Skeletal muscle satellite cell (primary cell): Measurements from ENCODE around the gene SNX21.
"Not testable (repeated sequence)": the region's sequence is repeated elsewhere in the genome, so short reads cannot be mapped to it uniquely, and the experiment has no call there.

Experiments
- H3K27me3 ChIP-seq: 2 replicates; pipeline ENCODE4 v1.7.0; 2013; ENCODE audit warnings: low read length; ENCODE audit not compliant: control insufficient read depth, insufficient read depth
- H3K36me3 ChIP-seq: 2 replicates; pipeline ENCODE4 v1.7.0; 2013; ENCODE audit warnings: mild to moderate bottlenecking, control low read depth, low read length; ENCODE audit not compliant: insufficient read depth
- H3K4me1 ChIP-seq: 2 replicates; pipeline ENCODE4 v1.7.0; 2013; ENCODE audit warnings: low read length; ENCODE audit not compliant: control insufficient read depth, insufficient read depth
- H3K4me2 ChIP-seq: 2 replicates; pipeline ENCODE4 v1.7.0; 2013; ENCODE audit warnings: mild to moderate bottlenecking, low read length
- H3K4me3 ChIP-seq: 2 replicates; pipeline ENCODE4 v1.7.0; 2013; ENCODE audit warnings: low read length
- H3K9ac ChIP-seq: 2 replicates; pipeline ENCODE4 v1.7.0; 2013; ENCODE audit warnings: mild to moderate bottlenecking, low read depth, low read length, moderate library complexity
- H3K9me3 ChIP-seq: replicated peaks from 2 replicates; pipeline ENCODE4 v1.7.0; 2013; ENCODE audit warnings: mild to moderate bottlenecking, control low read depth, low read length

Gene SNX21

GRCh38 chr20:45826381-45827019 is 7.1 kb upstream of the SNX21 start:
- Histone ChIP-seq H3K36me3 (no peaks in the 10 kb centered on the region), H3K27me3 (no peaks in the 10 kb centered on the region), H3K9me3 (no peaks in the 10 kb centered on the region), H3K4me2 (peak overlapping the region; percentile 24), H3K9ac (peak overlapping the region; percentile 46), H3K4me1 (peaks cover 43% of the 10 kb centered on the region), H3K4me3 (no peak overlapping the region)

GRCh38 chr20:45827030-45827652 is 6.5 kb upstream of the SNX21 start, which contains the start of gene TNNC2:
Gene TNNC2, minus strand, starts transcription at chr20:45827312. Its CDS starts 64 bp downstream, at chr20:45827248.
- Histone ChIP-seq H3K9ac (peak within 1 kb of the TSS; percentile 46), H3K36me3 (no peaks in the 10 kb centered on the region), H3K4me2 (peak within 1 kb of the TSS; percentile 24), H3K27me3 (no peaks in the 10 kb centered on the region), H3K4me1 (peaks cover 43% of the 10 kb centered on the region), H3K9me3 (no peaks in the 10 kb centered on the region), H3K4me3 (no peak within 1 kb of the TSS)

DNA sequence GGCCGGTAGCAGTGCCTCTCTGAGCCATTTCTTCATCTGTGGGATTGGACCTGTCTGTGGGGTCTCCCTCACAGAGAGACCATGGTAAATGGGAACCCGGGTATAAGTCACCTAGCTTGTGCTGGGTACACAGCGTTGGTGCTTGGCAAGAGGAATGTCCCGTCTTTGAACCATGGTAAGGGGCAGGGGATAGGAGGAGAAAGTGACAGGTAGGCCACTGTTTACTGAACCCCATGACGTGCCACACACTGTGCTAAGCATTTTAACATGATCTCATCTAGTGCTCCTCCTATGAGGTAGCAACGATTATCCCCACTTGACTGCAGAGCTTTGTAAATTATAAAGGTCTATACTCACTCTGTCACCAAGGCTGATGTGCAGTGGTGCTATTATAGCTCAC is 5.9 kb upstream of the SNX21 start:
- no peak overlapping the region for H3K4me2 ChIP-seq
- H3K9ac ChIP-seq = no peak overlapping the region
- peaks cover 42% of the 10 kb centered on the region for H3K4me1 ChIP-seq
- no peak overlapping the region for H3K4me3 ChIP-seq
- no peaks in the 10 kb centered on the region for H3K36me3 ChIP-seq
- no peaks in the 10 kb centered on the region for H3K9me3 ChIP-seq
- H3K27me3 ChIP-seq = no peaks in the 10 kb centered on the region

DNA sequence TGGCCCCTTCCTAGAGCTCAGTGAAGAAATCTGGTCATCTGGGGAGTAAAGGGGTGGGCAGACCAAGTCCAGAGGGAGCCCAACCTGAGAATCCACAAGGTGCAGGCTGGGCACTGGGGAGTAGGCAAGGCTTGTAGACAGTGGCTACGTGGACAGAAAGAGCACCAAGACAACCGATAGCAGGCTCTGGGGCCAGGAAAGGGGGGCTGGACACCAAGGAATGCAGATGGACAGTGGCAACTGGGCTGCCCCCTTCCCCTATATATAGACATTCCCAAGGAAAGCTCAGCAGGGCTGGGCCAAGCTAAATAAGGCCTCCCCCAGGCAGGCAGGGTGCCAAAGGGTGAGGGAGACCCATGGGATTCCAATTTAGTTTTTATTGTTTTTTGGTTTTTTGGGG is 5.0 kb upstream of the SNX21 start:
- no peak overlapping the region for H3K4me3 ChIP-seq
- H3K27me3 ChIP-seq = no peaks in the 10 kb centered on the region
- H3K9ac ChIP-seq = peak overlapping the region; percentile 54
- peak overlapping the region; percentile 11 for H3K4me2 ChIP-seq
- no peaks in the 10 kb centered on the region for H3K9me3 ChIP-seq
- H3K36me3 ChIP-seq = no peaks in the 10 kb centered on the region
- H3K4me1 ChIP-seq = peaks cover 44% of the 10 kb centered on the region

DNA sequence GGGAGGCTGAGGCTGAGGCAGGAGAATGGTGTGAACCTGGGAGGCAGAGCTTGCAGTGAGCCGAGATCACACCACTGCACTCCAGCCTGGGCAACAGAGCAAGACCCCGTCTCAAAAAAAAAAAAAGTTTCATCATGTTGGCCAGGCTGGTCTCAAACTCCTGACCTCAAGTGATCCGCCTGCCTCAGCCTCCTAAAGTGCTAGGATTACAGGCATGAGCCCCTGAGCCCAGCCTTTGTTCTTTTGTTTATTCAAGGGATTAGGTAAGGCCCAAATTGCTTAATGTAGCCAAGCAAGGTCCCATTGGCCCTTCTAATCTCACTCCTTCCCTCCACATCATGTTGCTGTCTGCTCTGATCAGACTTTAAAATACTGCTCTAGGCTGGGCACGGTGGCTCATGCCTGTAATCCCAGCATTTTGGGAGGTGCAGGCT is 3.9 kb upstream of the SNX21 start:
- peaks cover 40% of the 10 kb centered on the region for H3K4me1 ChIP-seq
- H3K9ac ChIP-seq, H3K4me3 ChIP-seq, H3K36me3 ChIP-seq, H3K4me2 ChIP-seq, H3K9me3 ChIP-seq, H3K27me3 ChIP-seq: not testable (repeated sequence)

- H3K9ac ChIP-seq = peak overlapping the region; percentile 90
- H3K4me3 ChIP-seq = no peak overlapping the region
- no peaks in the 10 kb centered on the region for H3K9me3 ChIP-seq
- H3K36me3 ChIP-seq = peaks cover 3% of the 10 kb centered on the region
- peak overlapping the region; percentile 96 for H3K4me2 ChIP-seq
- peaks cover 40% of the 10 kb centered on the region for H3K4me1 ChIP-seq
- no peaks in the 10 kb centered on the region for H3K27me3 ChIP-seq
Observed at GRCh38 chr20:45832619-45833018, 980 bp upstream of the SNX21 start.

- H3K27me3 ChIP-seq = no peaks in the 10 kb centered on the region
- H3K4me2 ChIP-seq = peak overlapping the region; percentile 96
- peak overlapping the region; percentile 83 for H3K4me3 ChIP-seq
Observed at GRCh38 chr20:45833883-45834796, 541 bp downstream of the SNX21 start.

GRCh38 chr20:45834797-45835161 is 1.2 kb downstream of the SNX21 start:
- Histone ChIP-seq H3K4me3 (peak overlapping the region; percentile 83), H3K4me2 (peak overlapping the region; percentile 96), H3K27me3 (no peaks in the 10 kb centered on the region), H3K9me3 (no peaks in the 10 kb centered on the region), H3K36me3 (peaks cover 4% of the 10 kb centered on the region), H3K4me1 (peaks cover 32% of the 10 kb centered on the region), H3K9ac (peak overlapping the region; percentile 90)

More at GRCh38 chr20:45833883-45834796, 541 bp downstream of the SNX21 start:
- Histone ChIP-seq H3K9ac (peak overlapping the region; percentile 90), H3K4me1 (peaks cover 32% of the 10 kb centered on the region), H3K36me3 (peaks cover 3% of the 10 kb centered on the region), H3K9me3 (no peaks in the 10 kb centered on the region)

GRCh38 chr20:45835329-45835765 is 1.7 kb downstream of the SNX21 start:
- Histone ChIP-seq H3K27me3 (no peaks in the 10 kb centered on the region), H3K9ac (peak overlapping the region; percentile 90), H3K9me3 (no peaks in the 10 kb centered on the region), H3K4me2 (peak overlapping the region; percentile 96), H3K4me3 (peak overlapping the region; percentile 83), H3K4me1 (peaks cover 32% of the 10 kb centered on the region), H3K36me3 (peaks cover 7% of the 10 kb centered on the region)

DNA sequence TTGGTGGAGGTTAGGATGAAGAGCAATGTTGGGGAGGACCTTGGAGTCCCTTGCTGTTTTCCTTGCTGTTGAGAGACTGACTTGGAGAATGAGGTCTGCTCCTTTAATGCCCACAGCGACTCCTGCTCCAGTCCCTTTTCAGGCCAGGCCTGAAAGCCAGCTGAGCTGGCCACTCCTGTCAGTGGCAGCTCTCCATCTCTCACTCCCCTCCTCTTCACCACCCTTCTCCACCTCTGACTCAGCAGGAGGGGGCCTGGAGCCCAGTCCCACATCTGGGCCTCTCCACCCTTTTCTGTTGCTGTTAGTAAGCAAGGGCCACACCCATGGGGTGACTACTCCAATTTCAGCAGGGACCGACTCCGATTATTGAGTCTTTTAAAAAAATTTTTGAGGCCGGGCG is 2.2 kb downstream of the SNX21 start:
- Histone ChIP-seq H3K9me3 (no peaks in the 10 kb centered on the region), H3K9ac (peak overlapping the region; percentile 90), H3K36me3 (peaks cover 10% of the 10 kb centered on the region), H3K4me2 (peak overlapping the region; percentile 96), H3K4me1 (peaks cover 32% of the 10 kb centered on the region), H3K27me3 (no peaks in the 10 kb centered on the region), H3K4me3 (peak overlapping the region; percentile 83)

- peaks cover 20% of the 10 kb centered on the region for H3K36me3 ChIP-seq
- peaks cover 32% of the 10 kb centered on the region for H3K4me1 ChIP-seq
- H3K4me2 ChIP-seq = peak overlapping the region; percentile 50
- H3K27me3 ChIP-seq = no peaks in the 10 kb centered on the region
- H3K9me3 ChIP-seq = no peaks in the 10 kb centered on the region
- peak overlapping the region; percentile 12 for H3K4me3 ChIP-seq
- no peak overlapping the region for H3K9ac ChIP-seq
Observed at GRCh38 chr20:45836841-45837240, 3.2 kb downstream of the SNX21 start.
